GM23338 (cell line): ENCODE results near the gene KRTAP5-10. TPM values are rescaled to one million over a fixed set of nuclear protein-coding genes. Genes with fewer than 3 reads are reported as not detected.

Experiments used
- ATAC-seq: fragments of 200-7000 bp; cut with Tn5 transposase; 3 replicates; pipeline ENCODE4 v1.9.1; 2020
- DNase-seq: peaks from one replicate; pipeline ENCODE4 v3.0.0-alpha.2; 2015; ENCODE audit warnings: low spot score
- H2AFZ ChIP-seq: fragments of 200-600 bp; sonication (generic); 2 replicates; pipeline ENCODE4 v1.8.0; 2016; ENCODE audit warnings: antibody characterized with exemption, mild to moderate bottlenecking, moderate library complexity
- H3F3A ChIP-seq: fragments of 200-600 bp; sonication (generic); replicated peaks from 2 replicates; pipeline ENCODE4 v1.8.0; 2017; ENCODE audit warnings: antibody characterized with exemption, mixed run types, low read depth
- H3K27ac ChIP-seq: fragments of 200-600 bp; sonication (generic); 2 replicates; pipeline ENCODE4 v1.6.1; 2016; ENCODE audit warnings: low read depth
- H3K27me3 ChIP-seq: fragments of 200-600 bp; sonication (generic); 2 replicates; pipeline ENCODE4 v1.8.0; 2016; ENCODE audit warnings: mild to moderate bottlenecking, mixed run types, moderate library complexity; ENCODE audit not compliant: insufficient read depth
- H3K36me3 ChIP-seq: fragments of 200-600 bp; sonication (generic); 2 replicates; pipeline ENCODE4 v1.8.0; 2016; ENCODE audit warnings: mild to moderate bottlenecking; ENCODE audit not compliant: insufficient read depth
- H3K4me1 ChIP-seq: fragments of 200-600 bp; sonication (generic); 2 replicates; pipeline ENCODE4 v1.8.0; 2016; ENCODE audit warnings: mild to moderate bottlenecking, moderate library complexity; ENCODE audit not compliant: insufficient read depth
- H3K4me2 ChIP-seq: fragments of 200-600 bp; sonication (generic); 2 replicates; pipeline ENCODE4 v1.7.1; 2017; ENCODE audit warnings: mixed run types
- H3K4me3 ChIP-seq: fragments of 200-600 bp; sonication (generic); 2 replicates; pipeline ENCODE4 v1.6.1; 2016; ENCODE audit warnings: mixed run types
- H3K79me2 ChIP-seq: fragments of 200-600 bp; sonication (generic); replicated peaks from 2 replicates; pipeline ENCODE4 v1.8.0; 2017; ENCODE audit warnings: mild to moderate bottlenecking; ENCODE audit not compliant: insufficient read depth
- H3K9me2 ChIP-seq: fragments of 200-600 bp; sonication (generic); 2 replicates; pipeline ENCODE4 v1.8.0; 2017; ENCODE audit not compliant: insufficient read depth
- H4K20me1 ChIP-seq: fragments of 200-600 bp; sonication (generic); replicated peaks from 2 replicates; pipeline ENCODE4 v1.8.0; 2017; ENCODE audit warnings: mild to moderate bottlenecking; ENCODE audit not compliant: insufficient read depth
- H3K27ac Mint-ChIP-seq: 2 replicates; pipeline ENCODE4 v1.8.0; 2020; ENCODE audit warnings: inconsistent platforms, mild to moderate bottlenecking, moderate library complexity, mixed read lengths
- H3K27me3 Mint-ChIP-seq: 3 replicates; pipeline ENCODE4 v1.8.0; 2022; ENCODE audit warnings: low read depth, mild to moderate bottlenecking, moderate library complexity, mixed read lengths, inconsistent platforms; ENCODE audit not compliant: insufficient read depth, poor library complexity
- H3K36me3 Mint-ChIP-seq: 3 replicates; pipeline ENCODE4 v1.8.0; 2021; ENCODE audit warnings: low read depth, mild to moderate bottlenecking, inconsistent platforms, moderate library complexity, mixed read lengths
- H3K4me1 Mint-ChIP-seq: 3 replicates; pipeline ENCODE4 v1.8.0; 2020; ENCODE audit warnings: mild to moderate bottlenecking, inconsistent platforms, mixed read lengths
- H3K4me3 Mint-ChIP-seq: 3 replicates; pipeline ENCODE4 v1.8.0; 2021; ENCODE audit warnings: moderate library complexity, mild to moderate bottlenecking, inconsistent platforms, mixed read lengths
- H3K9me3 Mint-ChIP-seq: 3 replicates; pipeline ENCODE4 v1.8.0; 2020; ENCODE audit warnings: moderate library complexity, mild to moderate bottlenecking, inconsistent platforms, mixed read lengths
- CREB1 ChIP-seq: fragments of 250-450 bp; sonication (Bioruptor Pico); IDR thresholded peaks from 2 replicates; pipeline ENCODE4 v1.5.0; 2020; ENCODE audit warnings: low read depth, mild to moderate bottlenecking, moderate library complexity
- ETS1 ChIP-seq: IDR thresholded peaks from 2 replicates; pipeline ENCODE4 v1.6.1; 2016; ENCODE audit warnings: antibody characterized with exemption
- EZH2 ChIP-seq: fragments of 200-600 bp; sonication (generic); IDR thresholded peaks from one replicate; pipeline ENCODE4 v1.8.0; 2017; ENCODE audit warnings: antibody characterized with exemption, mild to moderate bottlenecking, low read depth; ENCODE audit not compliant: unreplicated experiment
- EZH2phosphoT487 ChIP-seq: fragments of 200-600 bp; sonication (generic); IDR thresholded peaks from one replicate; pipeline ENCODE4 v1.8.1; 2018; ENCODE audit warnings: antibody characterized with exemption; ENCODE audit not compliant: unreplicated experiment
- JUNB ChIP-seq: IDR thresholded peaks from one replicate; pipeline ENCODE4 v1.6.1; 2016; ENCODE audit warnings: antibody characterized with exemption; ENCODE audit not compliant: unreplicated experiment
- NANOG ChIP-seq: IDR thresholded peaks from 2 replicates; pipeline ENCODE4 v1.6.1; 2016; ENCODE audit warnings: antibody characterized with exemption, borderline replicate concordance
- POLR2AphosphoS5 ChIP-seq: IDR thresholded peaks from 2 replicates; pipeline ENCODE4 v1.6.1; 2016; ENCODE audit warnings: antibody characterized with exemption, low read depth
- STAT1 ChIP-seq: IDR thresholded peaks from one replicate; pipeline ENCODE4 v1.6.1; 2016; ENCODE audit warnings: antibody characterized with exemption; ENCODE audit not compliant: unreplicated experiment
- ZNF114 ChIP-seq: fragments of 250-450 bp; sonication (Bioruptor Pico); IDR thresholded peaks from 2 replicates; pipeline ENCODE4 v1.5.0; 2020; ENCODE audit warnings: mild to moderate bottlenecking, moderate library complexity
- ZNF331 ChIP-seq: fragments of 250-450 bp; sonication (Bioruptor Pico); IDR thresholded peaks from 2 replicates; pipeline ENCODE4 v1.5.0; 2020; ENCODE audit warnings: low read depth, mild to moderate bottlenecking, moderate library complexity
- polyA plus RNA-seq: library from polyadenylated mRNA; unstranded; fragments of >200 nt; fragmentation: Nextera tagmentation; extraction: Ambion mirVana; gene quantifications from 2 replicates; pipeline ENCODE4 v1.2.1, GENCODE V29; 2016
- total RNA-seq: library from RNA; depleted of rRNA; stranded (reverse); fragments of >200 nt; shearing (Covaris generic); gene quantifications from 2 replicates; pipeline ENCODE4 v1.2.3, GENCODE V29; 2014
- TF ChIP-seq, protein P1 (sequence below): fragments of 250-450 bp; sonication (Bioruptor Pico); IDR thresholded peaks from 2 replicates; pipeline ENCODE4 v1.5.0; 2020; ENCODE audit warnings: mild to moderate bottlenecking, moderate library complexity
- TF ChIP-seq, protein P2 (sequence below): IDR thresholded peaks from one replicate; pipeline ENCODE4 v1.6.1; 2018; ENCODE audit warnings: antibody characterized with exemption; ENCODE audit not compliant: unreplicated experiment

Gene KRTAP5-10
- total and polyA plus RNA-seq, 2 experiments from 2014 or later: not detected

- Histone ChIP-seq H4K20me1 (no peaks in the 10 kb centered on the region), H3K9me2 (peaks cover 6% of the 10 kb centered on the region; the same call in 1 of the 2 replicates), H3K27me3 (no peaks in the 10 kb centered on the region), H2AFZ (no peak overlapping the region), H3F3A (no peaks in the 10 kb centered on the region), H3K4me1 (peaks cover 10% of the 10 kb centered on the region; the same call in 1 of the 2 replicates), H3K4me3 (no peak overlapping the region), H3K27ac (no peak overlapping the region), H3K36me3 (no peaks in the 10 kb centered on the region), H3K4me2 (no peak overlapping the region), H3K79me2 (no peaks in the 10 kb centered on the region)
- TF ChIP-seq NANOG: no peak
- TF ChIP-seq JUNB: no peak
- ATAC-seq: no peak
- Mint-ChIP-seq H3K4me1 (peaks cover 12% of the 10 kb centered on the region), H3K27ac (no peak overlapping the region), H3K27me3 (peaks cover 2% of the 10 kb centered on the region), H3K36me3 (peaks cover 16% of the 10 kb centered on the region; the same call in 2 of the 3 replicates), H3K9me3 (peaks cover 18% of the 10 kb centered on the region), H3K4me3 (no peak overlapping the region)
- DNase-seq: no peak
Measured at GRCh38 chr11:71545405-71545966, 19.9 kb upstream of the KRTAP5-10 start.

- Histone ChIP-seq H3K27ac (no peak within 1 kb of the TSS), H3K4me1 (peaks cover 10% of the 10 kb centered on the region; the same call in 1 of the 2 replicates), H3F3A (no peaks in the 10 kb centered on the region), H3K9me2 (peaks cover 6% of the 10 kb centered on the region; the same call in 1 of the 2 replicates), H3K4me2 (no peak within 1 kb of the TSS), H3K36me3 (no peaks in the 10 kb centered on the region), H2AFZ (no peak within 1 kb of the TSS), H3K79me2 (no peaks in the 10 kb centered on the region), H4K20me1 (no peaks in the 10 kb centered on the region), H3K4me3 (no peak within 1 kb of the TSS), H3K27me3 (no peaks in the 10 kb centered on the region)
- no peak for ATAC-seq
- H3K9me3 Mint-ChIP-seq: peaks cover 9% of the 10 kb centered on the region; the same call in 2 of the 3 replicates
- no peak for DNase-seq
- H3K27me3 Mint-ChIP-seq: peaks cover 2% of the 10 kb centered on the region
- no peak within 1 kb of the TSS for H3K4me3 Mint-ChIP-seq
- peaks cover 9% of the 10 kb centered on the region; the same call in 2 of the 3 replicates for H3K36me3 Mint-ChIP-seq
- no peak within 1 kb of the TSS for H3K27ac Mint-ChIP-seq
- TF ChIP-seq EZH2phosphoT487: no peak
- TF ChIP-seq POLR2AphosphoS5: no peak
- TF ChIP-seq, protein P1, sequence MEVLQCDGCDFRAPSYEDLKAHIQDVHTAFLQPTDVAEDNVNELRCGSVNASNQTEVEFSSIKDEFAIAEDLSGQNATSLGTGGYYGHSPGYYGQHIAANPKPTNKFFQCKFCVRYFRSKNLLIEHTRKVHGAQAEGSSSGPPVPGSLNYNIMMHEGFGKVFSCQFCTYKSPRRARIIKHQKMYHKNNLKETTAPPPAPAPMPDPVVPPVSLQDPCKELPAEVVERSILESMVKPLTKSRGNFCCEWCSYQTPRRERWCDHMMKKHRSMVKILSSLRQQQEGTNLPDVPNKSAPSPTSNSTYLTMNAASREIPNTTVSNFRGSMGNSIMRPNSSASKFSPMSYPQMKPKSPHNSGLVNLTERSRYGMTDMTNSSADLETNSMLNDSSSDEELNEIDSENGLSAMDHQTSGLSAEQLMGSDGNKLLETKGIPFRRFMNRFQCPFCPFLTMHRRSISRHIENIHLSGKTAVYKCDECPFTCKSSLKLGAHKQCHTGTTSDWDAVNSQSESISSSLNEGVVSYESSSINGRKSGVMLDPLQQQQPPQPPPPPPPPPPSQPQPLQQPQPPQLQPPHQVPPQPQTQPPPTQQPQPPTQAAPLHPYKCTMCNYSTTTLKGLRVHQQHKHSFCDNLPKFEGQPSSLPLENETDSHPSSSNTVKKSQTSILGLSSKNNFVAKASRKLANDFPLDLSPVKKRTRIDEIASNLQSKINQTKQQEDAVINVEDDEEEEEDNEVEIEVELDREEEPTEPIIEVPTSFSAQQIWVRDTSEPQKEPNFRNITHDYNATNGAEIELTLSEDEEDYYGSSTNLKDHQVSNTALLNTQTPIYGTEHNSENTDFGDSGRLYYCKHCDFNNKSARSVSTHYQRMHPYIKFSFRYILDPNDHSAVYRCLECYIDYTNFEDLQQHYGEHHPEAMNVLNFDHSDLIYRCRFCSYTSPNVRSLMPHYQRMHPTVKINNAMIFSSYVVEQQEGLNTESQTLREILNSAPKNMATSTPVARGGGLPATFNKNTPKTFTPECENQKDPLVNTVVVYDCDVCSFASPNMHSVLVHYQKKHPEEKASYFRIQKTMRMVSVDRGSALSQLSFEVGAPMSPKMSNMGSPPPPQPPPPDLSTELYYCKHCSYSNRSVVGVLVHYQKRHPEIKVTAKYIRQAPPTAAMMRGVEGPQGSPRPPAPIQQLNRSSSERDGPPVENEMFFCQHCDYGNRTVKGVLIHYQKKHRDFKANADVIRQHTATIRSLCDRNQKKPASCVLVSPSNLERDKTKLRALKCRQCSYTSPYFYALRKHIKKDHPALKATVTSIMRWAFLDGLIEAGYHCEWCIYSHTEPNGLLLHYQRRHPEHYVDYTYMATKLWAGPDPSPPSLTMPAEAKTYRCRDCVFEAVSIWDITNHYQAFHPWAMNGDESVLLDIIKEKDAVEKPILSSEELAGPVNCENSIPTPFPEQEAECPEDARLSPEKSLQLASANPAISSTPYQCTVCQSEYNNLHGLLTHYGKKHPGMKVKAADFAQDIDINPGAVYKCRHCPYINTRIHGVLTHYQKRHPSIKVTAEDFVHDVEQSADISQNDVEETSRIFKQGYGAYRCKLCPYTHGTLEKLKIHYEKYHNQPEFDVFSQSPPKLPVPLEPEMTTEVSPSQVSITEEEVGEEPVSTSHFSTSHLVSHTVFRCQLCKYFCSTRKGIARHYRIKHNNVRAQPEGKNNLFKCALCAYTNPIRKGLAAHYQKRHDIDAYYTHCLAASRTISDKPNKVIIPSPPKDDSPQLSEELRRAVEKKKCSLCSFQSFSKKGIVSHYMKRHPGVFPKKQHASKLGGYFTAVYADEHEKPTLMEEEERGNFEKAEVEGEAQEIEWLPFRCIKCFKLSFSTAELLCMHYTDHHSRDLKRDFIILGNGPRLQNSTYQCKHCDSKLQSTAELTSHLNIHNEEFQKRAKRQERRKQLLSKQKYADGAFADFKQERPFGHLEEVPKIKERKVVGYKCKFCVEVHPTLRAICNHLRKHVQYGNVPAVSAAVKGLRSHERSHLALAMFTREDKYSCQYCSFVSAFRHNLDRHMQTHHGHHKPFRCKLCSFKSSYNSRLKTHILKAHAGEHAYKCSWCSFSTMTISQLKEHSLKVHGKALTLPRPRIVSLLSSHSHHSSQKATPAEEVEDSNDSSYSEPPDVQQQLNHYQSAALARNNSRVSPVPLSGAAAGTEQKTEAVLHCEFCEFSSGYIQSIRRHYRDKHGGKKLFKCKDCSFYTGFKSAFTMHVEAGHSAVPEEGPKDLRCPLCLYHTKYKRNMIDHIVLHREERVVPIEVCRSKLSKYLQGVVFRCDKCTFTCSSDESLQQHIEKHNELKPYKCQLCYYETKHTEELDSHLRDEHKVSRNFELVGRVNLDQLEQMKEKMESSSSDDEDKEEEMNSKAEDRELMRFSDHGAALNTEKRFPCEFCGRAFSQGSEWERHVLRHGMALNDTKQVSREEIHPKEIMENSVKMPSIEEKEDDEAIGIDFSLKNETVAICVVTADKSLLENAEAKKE (CRISPR knock-in tag): no peak
- no peak for TF ChIP-seq STAT1
- no peak for TF ChIP-seq ETS1
- no peak for TF ChIP-seq ZNF114 (CRISPR knock-in tag)
- TF ChIP-seq, protein P2, sequence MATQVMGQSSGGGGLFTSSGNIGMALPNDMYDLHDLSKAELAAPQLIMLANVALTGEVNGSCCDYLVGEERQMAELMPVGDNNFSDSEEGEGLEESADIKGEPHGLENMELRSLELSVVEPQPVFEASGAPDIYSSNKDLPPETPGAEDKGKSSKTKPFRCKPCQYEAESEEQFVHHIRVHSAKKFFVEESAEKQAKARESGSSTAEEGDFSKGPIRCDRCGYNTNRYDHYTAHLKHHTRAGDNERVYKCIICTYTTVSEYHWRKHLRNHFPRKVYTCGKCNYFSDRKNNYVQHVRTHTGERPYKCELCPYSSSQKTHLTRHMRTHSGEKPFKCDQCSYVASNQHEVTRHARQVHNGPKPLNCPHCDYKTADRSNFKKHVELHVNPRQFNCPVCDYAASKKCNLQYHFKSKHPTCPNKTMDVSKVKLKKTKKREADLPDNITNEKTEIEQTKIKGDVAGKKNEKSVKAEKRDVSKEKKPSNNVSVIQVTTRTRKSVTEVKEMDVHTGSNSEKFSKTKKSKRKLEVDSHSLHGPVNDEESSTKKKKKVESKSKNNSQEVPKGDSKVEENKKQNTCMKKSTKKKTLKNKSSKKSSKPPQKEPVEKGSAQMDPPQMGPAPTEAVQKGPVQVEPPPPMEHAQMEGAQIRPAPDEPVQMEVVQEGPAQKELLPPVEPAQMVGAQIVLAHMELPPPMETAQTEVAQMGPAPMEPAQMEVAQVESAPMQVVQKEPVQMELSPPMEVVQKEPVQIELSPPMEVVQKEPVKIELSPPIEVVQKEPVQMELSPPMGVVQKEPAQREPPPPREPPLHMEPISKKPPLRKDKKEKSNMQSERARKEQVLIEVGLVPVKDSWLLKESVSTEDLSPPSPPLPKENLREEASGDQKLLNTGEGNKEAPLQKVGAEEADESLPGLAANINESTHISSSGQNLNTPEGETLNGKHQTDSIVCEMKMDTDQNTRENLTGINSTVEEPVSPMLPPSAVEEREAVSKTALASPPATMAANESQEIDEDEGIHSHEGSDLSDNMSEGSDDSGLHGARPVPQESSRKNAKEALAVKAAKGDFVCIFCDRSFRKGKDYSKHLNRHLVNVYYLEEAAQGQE: no peak
- no peak for TF ChIP-seq EZH2
- TF ChIP-seq ZNF331 (CRISPR knock-in tag): no peak
- TF ChIP-seq CREB1 (CRISPR knock-in tag): no peak
- TF ChIP-seq JUNB: no peak
- H3K4me1 Mint-ChIP-seq: peaks cover 17% of the 10 kb centered on the region
Measured at GRCh38 chr11:71548120-71548519, 17.2 kb upstream of the KRTAP5-10 start, which contains the start of gene KRTAP5-9. TSS of gene KRTAP5-9 (plus strand) at chr11:71548420. CDS start at chr11:71548658, 238 bp downstream.
